Erythroblast (primary cell): ENCODE data around the gene TSR3.

Source experiments
- DNase-seq, 2 experiments: peaks; one replicate each; lab custom pipeline; 2025; lab: John Stamatoyannopoulos, UW
- GATA1 ChIP-seq: IDR thresholded peaks from 2 replicates; pipeline ENCODE4 v1.6.1; 2011; ENCODE audit warnings: low read depth, mild to moderate bottlenecking, control low read depth, low read length, moderate library complexity
- POLR2A ChIP-seq: IDR thresholded peaks from 2 replicates; pipeline ENCODE4 v1.6.1; 2011; ENCODE audit warnings: mild to moderate bottlenecking, low read length

TSR3 gene

GRCh38 chr16:1383556-1383955 lies 31.9 kb upstream of the TSR3 start:
- TF ChIP-seq GATA1 = no peak
- TF ChIP-seq POLR2A = no peak
- DNase-seq = no peak

GRCh38 chr16:1381612-1382406 lies 30.1 kb upstream of the TSR3 start:
- TF ChIP-seq GATA1 (no peak), POLR2A (no peak)
- DNase-seq = no peak

GRCh38 chr16:1380195-1380594 lies 28.5 kb upstream of the TSR3 start:
- TF ChIP-seq POLR2A = no peak
- no peak for TF ChIP-seq GATA1
- DNase-seq = no peak

GRCh38 chr16:1379304-1380076 lies 27.8 kb upstream of the TSR3 start:
- peak; percentile 88 to 94 for DNase-seq
- TF ChIP-seq POLR2A (peak; percentile 70), GATA1 (no peak)

- peak; percentile 92 to 96 for DNase-seq
- no peak for TF ChIP-seq POLR2A
- TF ChIP-seq GATA1 = no peak
Observed at GRCh38 chr16:1378804-1379303, 27.2 kb upstream of the TSR3 start.

- no peak for DNase-seq
- TF ChIP-seq GATA1 = no peak
- no peak for TF ChIP-seq POLR2A
Observed at GRCh38 chr16:1378087-1378803, 26.6 kb upstream of the TSR3 start.

- TF ChIP-seq GATA1 (no peak), POLR2A (no peak)
Observed at GRCh38 chr16:1377406-1378010, 25.8 kb upstream of the TSR3 start.

GRCh38 chr16:1375741-1376410 lies 24.2 kb upstream of the TSR3 start:
- TF ChIP-seq GATA1 (no peak), POLR2A (no peak)
- peak in 1 of 2 experiments; percentile 53 for DNase-seq

More at GRCh38 chr16:1377406-1378010, 25.8 kb upstream of the TSR3 start:
- no peak for DNase-seq

GRCh38 chr16:1375298-1375640 lies 23.6 kb upstream of the TSR3 start:
- TF ChIP-seq GATA1 (no peak), POLR2A (no peak)
- DNase-seq = no peak

GRCh38 chr16:1374418-1375297 lies 23.0 kb upstream of the TSR3 start:
- TF ChIP-seq POLR2A = no peak
- no peak for TF ChIP-seq GATA1
- peak; percentile 62 to 77 for DNase-seq

- DNase-seq = no peak
- no peak for TF ChIP-seq POLR2A
- TF ChIP-seq GATA1 = no peak
Observed at GRCh38 chr16:1372292-1372950, 20.7 kb upstream of the TSR3 start.
